Activated CD4-positive, alpha-beta T cell treated with anti-CD3 and anti-CD28 coated beads, Interleukin-2, amount 50 U/mL, for 48 hours (primary cell): Measurements from ENCODE around the gene FBXW9.
A peak's percentile ranks its signal among the peaks of the same experiment; 100 is the strongest.
"Not testable (repeated sequence)": the region's sequence is repeated elsewhere in the genome, so short reads cannot be mapped to it uniquely, and the experiment has no call there.

Source experiments
- DNase-seq, 2 experiments: peaks; one replicate each; pipeline ENCODE4 v3.0.0-alpha.2; 2020

FBXW9 gene

GRCh38 chr19:12680034-12680433 lies 16.4 kb downstream of the FBXW9 start:
- no peak for DNase-seq

DNA sequence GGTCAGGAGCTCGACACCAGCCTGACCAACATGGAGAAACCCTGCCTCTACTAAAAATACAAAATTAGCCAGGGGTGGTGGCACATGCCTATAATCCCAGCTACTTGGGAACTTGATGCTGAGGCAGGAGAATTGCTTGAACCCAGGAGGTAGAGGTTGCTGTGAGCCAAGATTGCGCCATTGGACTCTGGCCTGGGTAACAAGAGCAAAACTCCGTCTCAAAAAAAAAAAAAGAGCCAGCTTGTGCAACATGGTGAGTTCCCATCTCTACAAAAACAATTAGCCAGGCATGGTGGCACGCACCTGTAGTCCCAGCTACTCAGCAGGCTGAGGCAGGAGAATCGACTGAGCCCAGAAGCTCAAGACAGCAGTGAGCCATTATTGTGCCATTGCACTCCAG lies 18.4 kb downstream of the FBXW9 start:
- not testable (repeated sequence) for DNase-seq

- DNase-seq = no peak
Observed at GRCh38 chr19:12676928-12677327, 19.5 kb downstream of the FBXW9 start.

GRCh38 chr19:12676384-12676792 lies 20.0 kb downstream of the FBXW9 start:
- DNase-seq = peak; percentile 95

- DNase-seq = no peak
Observed at GRCh38 chr19:12675940-12676339, 20.5 kb downstream of the FBXW9 start.

- no peak for DNase-seq
Observed at GRCh38 chr19:12675399-12675798, 21.0 kb downstream of the FBXW9 start.

GRCh38 chr19:12672744-12673143 lies 23.7 kb downstream of the FBXW9 start:
- no peak for DNase-seq

GRCh38 chr19:12670159-12670928 lies 26.1 kb downstream of the FBXW9 start:
- no peak for DNase-seq

GRCh38 chr19:12669270-12670158 lies 26.9 kb downstream of the FBXW9 start:
- DNase-seq = peak; percentile 77 to 82

DNA sequence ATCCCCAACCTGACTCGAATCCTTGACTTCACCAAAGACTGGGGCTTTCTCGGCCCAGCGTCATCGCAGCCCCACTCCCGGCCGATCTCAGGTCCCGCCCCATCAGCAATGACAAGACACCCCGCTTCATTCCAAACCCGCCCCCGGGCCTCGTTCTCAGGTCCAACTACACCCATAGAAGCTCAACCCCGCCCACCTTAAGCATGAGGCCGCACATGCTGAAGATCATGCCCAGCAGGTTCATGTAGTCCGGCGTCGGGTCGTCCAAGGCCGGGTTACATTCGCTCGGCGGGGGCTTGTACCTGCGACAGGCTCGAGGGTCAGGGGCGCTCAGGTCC lies 27.5 kb downstream of the FBXW9 start:
- DNase-seq = peak; percentile 62 to 71

DNA sequence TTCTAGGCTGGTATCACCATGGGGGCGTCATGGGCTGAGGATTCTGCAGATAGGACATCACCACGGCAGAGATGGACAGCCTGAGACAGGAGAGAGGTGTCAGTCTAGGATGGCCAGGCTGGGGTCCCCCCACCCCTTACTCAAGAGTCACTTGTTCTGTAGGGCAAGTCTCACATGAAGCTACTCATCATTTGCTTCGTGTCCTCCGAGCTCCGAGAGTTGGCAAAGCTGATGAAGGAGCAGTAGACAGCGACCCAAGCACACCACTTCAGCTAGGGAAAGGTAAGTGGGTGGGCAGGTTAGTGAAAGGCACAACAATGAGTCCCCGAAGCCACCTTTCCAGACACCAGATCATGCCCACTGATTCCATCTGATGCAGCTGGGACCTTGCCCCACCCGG lies 28.1 kb downstream of the FBXW9 start:
- no peak for DNase-seq

- no peak for DNase-seq
Observed at GRCh38 chr19:12667731-12668302, 28.6 kb downstream of the FBXW9 start.

DNA sequence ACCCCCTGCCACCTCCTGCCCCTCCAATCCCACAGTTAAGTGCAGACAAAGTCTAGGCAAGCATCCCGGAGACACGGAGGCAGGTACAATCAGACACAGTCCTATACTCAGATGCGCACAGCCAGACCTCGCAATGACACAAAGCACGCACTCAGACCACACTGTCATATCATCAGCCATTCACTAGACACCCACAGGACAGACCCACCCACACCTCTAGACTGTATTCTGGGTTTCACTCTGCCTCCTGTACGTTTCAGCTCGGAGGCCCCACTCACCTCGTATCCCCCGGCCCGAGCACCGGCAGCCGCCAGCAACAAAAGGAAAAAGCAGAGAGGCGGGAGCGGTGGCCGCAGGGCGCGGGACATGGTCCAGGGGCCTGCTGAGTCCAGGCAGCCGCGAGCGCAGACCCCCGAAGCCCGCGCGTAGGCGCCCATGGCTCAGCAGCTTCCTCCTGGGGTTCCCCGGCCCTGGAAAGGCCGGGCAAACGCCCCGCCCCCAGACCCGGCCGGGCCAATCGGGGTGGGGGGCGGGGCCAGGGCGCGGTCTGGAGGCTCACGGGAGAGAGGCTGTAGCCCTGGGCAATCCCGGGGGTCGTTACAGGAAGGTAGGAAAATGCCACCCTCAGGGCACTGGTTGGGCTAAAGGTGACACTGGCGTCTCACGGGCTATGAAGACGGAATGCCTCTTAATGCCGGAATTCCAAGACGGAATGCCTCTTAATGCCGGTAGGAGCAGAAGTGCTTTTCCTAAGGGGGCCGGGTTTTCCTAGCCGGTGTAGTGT lies 30.0 kb downstream of the FBXW9 start, which contains the start of the genes MAN2B1 and WDR83:
Gene MAN2B1, minus strand, starts transcription at position 478 of the 784 bp plus-strand sequence. Its CDS starts 41 bp downstream, at position 437.
Gene WDR83, plus strand, starts transcription at position 543 of the 784 bp plus-strand sequence. CDS start 2,984 bp downstream, outside the sequence.
- DNase-seq = peak; percentile 84 to 86

DNA sequence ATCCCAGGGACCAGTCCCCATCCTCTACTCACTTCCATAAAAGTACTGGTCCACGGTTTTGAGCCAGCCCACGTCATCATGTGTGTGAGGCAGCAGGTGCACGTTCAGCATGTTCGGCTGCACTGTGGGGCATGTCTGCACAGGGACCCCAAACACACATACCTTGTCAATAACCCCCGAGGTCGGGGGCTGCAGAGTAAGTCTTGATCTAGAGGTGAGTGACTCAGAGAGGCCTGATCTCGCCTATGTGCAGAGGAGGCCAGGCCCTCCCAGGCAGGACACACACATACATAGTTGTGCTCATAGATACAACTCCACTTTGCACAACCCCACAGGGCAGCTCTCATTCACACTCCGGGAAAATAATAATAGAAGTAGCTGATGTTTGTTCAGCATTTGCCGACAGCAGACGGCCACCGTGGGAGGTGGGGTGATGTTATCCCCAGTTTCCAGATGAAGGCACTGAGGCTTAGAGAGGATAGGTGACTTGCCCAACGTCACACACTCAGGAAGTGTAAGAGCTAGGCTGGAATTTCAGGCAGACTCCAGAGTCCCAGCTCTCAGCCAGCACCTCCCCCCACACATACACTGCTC lies 30.7 kb downstream of the FBXW9 start:
- DNase-seq = peak; percentile 30 to 40

DNA sequence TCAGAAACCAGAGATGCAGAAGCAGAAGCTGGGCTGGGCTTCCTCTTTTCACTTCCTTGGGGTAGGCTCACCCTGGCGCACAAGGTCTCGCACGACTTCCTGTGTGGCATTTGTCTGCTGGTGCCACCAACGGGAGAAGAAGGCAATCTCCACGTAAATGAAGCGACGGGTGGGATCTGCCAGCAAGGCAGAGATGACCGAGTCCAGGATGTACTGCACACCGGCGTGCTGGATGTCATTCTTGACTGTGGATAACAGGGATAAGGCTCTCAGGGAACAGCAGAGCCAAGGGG lies 31.2 kb downstream of the FBXW9 start:
- DNase-seq = peak; percentile 57 to 65

- peak in 1 of 2 experiments; percentile 24 for DNase-seq
Observed at GRCh38 chr19:12664406-12665280, 31.8 kb downstream of the FBXW9 start.

- no peak for DNase-seq
Observed at GRCh38 chr19:12660980-12661379, 35.5 kb downstream of the FBXW9 start.

DNA sequence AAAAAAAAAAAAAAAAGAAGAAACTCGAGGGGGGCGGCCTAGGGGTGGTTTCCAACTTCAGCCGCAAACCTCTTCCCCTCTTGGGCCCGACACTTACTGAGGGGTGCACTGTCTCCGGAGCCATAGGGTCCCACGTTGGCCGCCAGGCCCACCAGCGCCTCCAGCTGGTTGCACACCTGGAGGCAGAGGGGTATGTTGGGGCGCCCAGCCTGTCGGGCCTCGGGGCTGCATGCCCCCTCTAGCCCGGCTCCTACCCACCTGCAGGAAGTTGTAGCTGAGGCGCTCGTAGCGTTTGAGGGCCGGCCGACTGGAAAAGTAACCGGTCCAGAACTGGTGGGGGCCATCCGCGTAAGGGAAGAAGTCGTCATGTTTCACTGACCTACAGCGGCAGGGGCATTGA lies 38.5 kb downstream of the FBXW9 start:
- no peak for DNase-seq

- peak; percentile 42 to 46 for DNase-seq
Observed at GRCh38 chr19:12656899-12657571, 39.4 kb downstream of the FBXW9 start.

DNA sequence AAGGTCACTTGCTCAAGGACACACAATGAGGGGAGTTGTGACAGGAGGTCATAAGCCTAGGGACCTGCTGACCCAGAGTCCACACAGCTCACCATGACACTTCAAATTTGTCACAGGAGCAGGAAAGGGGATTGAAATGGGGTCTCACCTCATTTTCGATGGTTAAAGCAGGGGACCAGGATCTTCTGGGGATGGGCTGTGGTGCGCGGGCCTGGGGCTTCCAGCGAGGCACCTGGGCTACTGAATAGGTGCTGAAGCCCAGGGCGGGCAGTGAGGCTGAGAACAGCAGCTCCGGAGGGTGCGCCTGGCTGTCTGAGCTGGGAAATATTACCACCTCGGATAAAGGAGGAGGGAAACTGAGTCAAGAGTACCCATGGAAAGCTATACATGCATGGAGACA lies 40.9 kb downstream of the FBXW9 start:
- DNase-seq = no peak

DNA sequence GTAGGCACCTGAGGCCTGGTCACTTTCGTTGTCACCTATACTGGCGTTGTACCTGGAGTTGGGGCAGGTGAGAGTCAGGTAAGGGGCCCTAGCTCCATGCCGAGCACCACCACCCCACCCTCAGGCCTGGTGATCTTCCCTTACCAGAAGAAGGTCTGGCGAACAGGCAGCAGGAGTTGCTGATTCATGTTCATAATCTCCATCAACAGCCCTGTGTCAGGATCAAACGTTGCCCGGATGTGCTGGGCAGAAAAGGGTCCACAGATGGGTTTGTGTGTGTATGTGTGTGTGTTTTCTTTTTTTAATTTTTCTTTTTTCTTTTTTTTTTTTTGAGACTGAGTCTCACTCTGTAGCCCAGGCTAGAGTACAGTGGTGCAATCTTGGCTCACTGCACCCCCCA lies 44.2 kb downstream of the FBXW9 start:
- no peak for DNase-seq
